ENCODE results near the gene ELANE. TPM values are rescaled to one million over a fixed set of nuclear protein-coding genes. Genes with fewer than 3 reads are reported as not detected.

The ELANE gene
- total and polyA plus RNA-seq, 2 donors (not counting 1 experiment from before 2014, with no cell fraction given), result 0.48 to 0.66 TPM

- Histone ChIP-seq H3K79me2 (ENCODE audit: control insufficient read depth, insufficient read depth, low read length) (no peaks in the 10 kb centered on the region), H4K20me1 (ENCODE audit: control insufficient read depth, extremely low read depth, insufficient read depth, low read length) (no peaks in the 10 kb centered on the region), H3K27me3 (ENCODE audit: control insufficient read depth, insufficient read depth, low read length) (no peaks in the 10 kb centered on the region), H3K4me3 (replicated peaks in 1 of 4; ENCODE audit: control extremely low read depth in 1 of 4, insufficient read depth in 1 of 4, low read depth in 3 of 4, low read length in 4 of 4) (no peak overlapping the region), H3K9me3 (ENCODE audit: control insufficient read depth, insufficient read depth, low read depth, low read length) (no peaks in the 10 kb centered on the region), H3K4me1 (ENCODE audit: control insufficient read depth, extremely low read depth, insufficient read depth, low read length) (no peaks in the 10 kb centered on the region), H2AFZ (ENCODE audit: low read length) (no peak overlapping the region), H3K36me3 (ENCODE audit: control insufficient read depth, insufficient read depth, low read length) (peaks cover 10% of the 10 kb centered on the region), H3K9ac (ENCODE audit: insufficient read depth, low read length) (no peak overlapping the region), H3K27ac (ENCODE audit: insufficient read depth, low read length) (no peak overlapping the region), H3K4me2 (ENCODE audit: extremely low read depth, insufficient read depth, low read length) (no peak overlapping the region)
- no peak for TF ChIP-seq CTCF (conservative IDR thresholded peaks at IDR 0.05 in 1 of 2, IDR thresholded peaks at IDR 0.05 in 1 of 2; ENCODE audit: low read depth in 1 of 2, low read length in 2 of 2)
- no peak for TF ChIP-seq EZH2 (IDR thresholded peaks at IDR 0.05; ENCODE audit: low read length, missing control alignments)
- no peak for DNase-seq (ENCODE audit: low read depth in 2 of 2)
Observed at GRCh38 chr19:899336-900042, 47.4 kb downstream of the ELANE start.

DNA sequence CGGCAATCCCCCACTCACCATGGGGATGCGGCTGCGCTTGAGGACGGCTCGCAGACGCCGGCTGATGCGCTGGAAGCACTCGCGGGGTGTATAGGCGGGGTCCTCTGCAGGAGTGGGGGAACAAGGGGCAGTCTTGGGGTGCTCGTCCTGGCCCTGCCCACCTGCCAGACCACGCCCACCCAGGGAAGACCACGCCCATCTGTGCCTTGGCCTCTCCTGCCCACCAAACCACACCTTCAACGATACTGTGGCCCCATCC lies 47.9 kb downstream of the ELANE start:
- Histone ChIP-seq H3K9me3 (ENCODE audit: control insufficient read depth, insufficient read depth, low read depth, low read length) (no peaks in the 10 kb centered on the region), H3K36me3 (ENCODE audit: control insufficient read depth, insufficient read depth, low read length) (peaks cover 10% of the 10 kb centered on the region), H2AFZ (ENCODE audit: low read length) (no peak overlapping the region), H3K4me3 (replicated peaks in 1 of 4; ENCODE audit: control extremely low read depth in 1 of 4, insufficient read depth in 1 of 4, low read depth in 3 of 4, low read length in 4 of 4) (no peak overlapping the region), H3K27ac (ENCODE audit: insufficient read depth, low read length) (no peak overlapping the region), H3K9ac (ENCODE audit: insufficient read depth, low read length) (no peak overlapping the region), H3K4me1 (ENCODE audit: control insufficient read depth, extremely low read depth, insufficient read depth, low read length) (no peaks in the 10 kb centered on the region), H3K27me3 (ENCODE audit: control insufficient read depth, insufficient read depth, low read length) (no peaks in the 10 kb centered on the region), H3K79me2 (ENCODE audit: control insufficient read depth, insufficient read depth, low read length) (no peaks in the 10 kb centered on the region), H3K4me2 (ENCODE audit: extremely low read depth, insufficient read depth, low read length) (no peak overlapping the region), H4K20me1 (ENCODE audit: control insufficient read depth, extremely low read depth, insufficient read depth, low read length) (no peaks in the 10 kb centered on the region)
- DNase-seq (ENCODE audit: low read depth in 2 of 2), result no peak
- TF ChIP-seq EZH2 (IDR thresholded peaks at IDR 0.05; ENCODE audit: low read length, missing control alignments) (no peak), CTCF (conservative IDR thresholded peaks at IDR 0.05 in 1 of 2, IDR thresholded peaks at IDR 0.05 in 1 of 2; ENCODE audit: low read depth in 1 of 2, low read length in 2 of 2) (no peak)

DNA sequence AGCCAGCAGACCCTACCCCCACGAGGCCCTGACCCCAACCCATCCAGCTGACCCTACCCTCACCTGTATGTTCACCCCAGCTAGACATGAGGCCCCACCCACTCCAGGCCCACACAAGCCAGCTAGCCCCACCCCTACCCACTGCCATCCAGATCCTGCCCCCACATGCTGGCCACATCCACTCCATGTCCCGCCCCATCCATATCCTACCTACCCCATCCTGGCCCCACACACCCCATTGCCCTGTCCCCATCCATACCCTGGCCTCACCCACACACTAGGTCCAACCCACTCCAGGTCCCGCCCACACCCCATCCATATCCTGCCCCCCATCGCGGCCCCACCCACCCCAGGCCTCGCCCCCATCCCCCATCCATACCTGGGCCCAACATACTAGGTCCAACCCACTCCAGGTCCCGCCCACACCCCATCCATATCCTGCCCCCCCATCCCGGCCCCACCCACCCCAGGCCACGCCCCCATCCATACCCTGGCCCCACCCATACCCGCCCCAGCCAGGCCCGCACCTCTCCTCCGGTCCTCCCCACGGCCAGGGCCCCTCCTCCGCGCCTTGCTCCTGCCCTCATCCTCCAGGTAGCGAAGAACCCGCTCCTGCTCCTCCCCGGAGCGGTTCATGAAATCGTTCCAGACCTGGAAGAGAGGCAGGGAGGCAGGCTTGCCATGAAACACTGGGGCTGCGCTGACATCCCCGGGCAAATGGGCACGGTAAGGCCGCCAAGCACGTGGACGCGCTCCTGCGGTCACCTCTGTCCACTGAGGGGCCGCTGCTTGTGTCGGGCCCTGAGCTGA lies 48.4 kb downstream of the ELANE start:
- no peak overlapping the region for H2AFZ ChIP-seq (ENCODE audit: low read length)
- H3K4me1 ChIP-seq (ENCODE audit: control insufficient read depth, extremely low read depth, insufficient read depth, low read length), result no peaks in the 10 kb centered on the region
- no peak overlapping the region for H3K9ac ChIP-seq (ENCODE audit: insufficient read depth, low read length)
- H3K36me3 ChIP-seq (ENCODE audit: control insufficient read depth, insufficient read depth, low read length), result peaks cover 10% of the 10 kb centered on the region
- H3K4me3 ChIP-seq (replicated peaks in 1 of 4; ENCODE audit: control extremely low read depth in 1 of 4, insufficient read depth in 1 of 4, low read depth in 3 of 4, low read length in 4 of 4), result no peak overlapping the region
- no peaks in the 10 kb centered on the region for H3K9me3 ChIP-seq (ENCODE audit: control insufficient read depth, insufficient read depth, low read depth, low read length)
- H3K79me2 ChIP-seq (ENCODE audit: control insufficient read depth, insufficient read depth, low read length), result no peaks in the 10 kb centered on the region
- no peaks in the 10 kb centered on the region for H4K20me1 ChIP-seq (ENCODE audit: control insufficient read depth, extremely low read depth, insufficient read depth, low read length)
- no peak overlapping the region for H3K27ac ChIP-seq (ENCODE audit: insufficient read depth, low read length)
- H3K27me3 ChIP-seq (ENCODE audit: control insufficient read depth, insufficient read depth, low read length), result no peaks in the 10 kb centered on the region
- H3K4me2 ChIP-seq (ENCODE audit: extremely low read depth, insufficient read depth, low read length), result no peak overlapping the region
- DNase-seq (ENCODE audit: low read depth in 2 of 2), result no peak
- no peak for TF ChIP-seq CTCF (conservative IDR thresholded peaks at IDR 0.05 in 1 of 2, IDR thresholded peaks at IDR 0.05 in 1 of 2; ENCODE audit: low read depth in 1 of 2, low read length in 2 of 2)
- no peak for TF ChIP-seq EZH2 (IDR thresholded peaks at IDR 0.05; ENCODE audit: low read length, missing control alignments)
